GM13977 (cell line): ENCODE measurements around the gene FAM78A.

Experiments
- DNase-seq: peaks from one replicate; pipeline ENCODE4 v3.0.0; 2012; ENCODE audit warnings: low spot score
- CTCF ChIP-seq: IDR thresholded peaks from 2 replicates; pipeline ENCODE4 v1.5.1; 2012; ENCODE audit warnings: mild to moderate bottlenecking, control low read depth; ENCODE audit not compliant: insufficient read depth; ENCODE audit errors: extremely low read depth, missing control alignments
- in situ Hi-C: fragments of 300-500 bp; cut with MboI; formaldehyde crosslinking; loops from one replicate; pipeline ENCODE4 v1.12.0; 2022; ENCODE audit warnings: low sequenced_read_pairs, low pct_unique_long_range_greater_than_20kb, mixed read lengths, inconsistent platforms; ENCODE audit not compliant: unreplicated experiment

The FAM78A gene

GRCh38 chr9:131318231-131319085, 42.1 kb upstream of the FAM78A start:
- TF ChIP-seq CTCF: no peak
- no peak for DNase-seq
- in situ Hi-C loops: no loop called here

- DNase-seq: no peak
- TF ChIP-seq CTCF: no peak
- in situ Hi-C loops: no loop called here
Measured at GRCh38 chr9:131312822-131313770, 36.8 kb upstream of the FAM78A start.

DNA sequence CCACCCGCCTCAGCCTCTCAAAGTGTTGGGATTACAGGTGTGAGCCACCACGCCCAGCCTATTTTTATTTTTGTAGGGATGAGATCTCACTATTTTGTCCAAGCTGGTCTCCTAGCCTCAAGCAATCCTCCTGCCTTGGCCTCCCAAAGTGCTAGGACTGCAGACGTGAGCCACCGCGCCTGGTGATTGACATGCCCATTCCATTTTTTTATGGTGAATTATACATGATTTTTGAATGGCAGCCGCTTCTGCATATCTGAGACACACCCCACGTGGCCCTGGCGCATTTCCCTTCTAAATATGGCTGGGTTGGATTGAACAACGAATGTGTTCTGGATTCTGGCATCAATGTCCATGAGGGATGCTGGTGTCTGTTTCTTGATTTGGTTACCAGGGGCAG, 35.9 kb upstream of the FAM78A start:
- in situ Hi-C loops: no loop called here
- TF ChIP-seq CTCF: no peak
- DNase-seq: no peak

DNA sequence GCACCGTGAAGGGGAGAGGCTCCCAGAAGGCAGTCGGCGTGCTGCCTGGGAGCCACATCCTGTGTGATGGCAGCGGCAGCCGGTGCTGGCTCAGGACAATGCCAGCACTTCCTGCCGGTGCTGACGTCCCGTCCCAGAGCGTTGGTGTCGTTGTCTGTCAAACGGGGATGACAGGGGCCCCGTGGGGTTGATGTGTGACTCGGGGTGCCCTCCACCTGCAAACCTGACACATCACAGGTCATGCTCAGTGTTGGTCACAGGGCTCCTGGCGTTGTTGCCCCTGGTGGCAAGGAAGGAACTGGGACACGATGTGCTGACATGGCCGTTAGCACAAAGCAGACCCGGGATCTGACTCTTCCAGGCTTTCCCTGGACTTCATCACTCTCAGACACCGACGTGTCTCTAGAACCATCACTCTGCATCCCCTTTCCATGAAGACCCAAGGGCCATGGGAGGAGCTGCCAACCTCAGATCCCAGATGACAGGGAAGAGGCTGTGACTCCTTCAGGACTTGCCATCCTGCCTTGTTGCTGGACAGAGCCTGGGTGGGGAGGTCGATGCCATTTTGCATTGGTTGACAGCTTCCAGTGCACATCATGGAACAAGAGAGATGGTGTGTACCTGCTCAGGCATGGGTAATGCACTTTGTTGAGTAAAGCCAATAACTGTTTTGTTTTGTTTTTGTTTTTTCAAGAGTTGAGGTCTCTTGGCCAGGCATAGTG, 34.7 kb upstream of the FAM78A start:
- in situ Hi-C loops: no loop called here
- no peak for TF ChIP-seq CTCF

DNA sequence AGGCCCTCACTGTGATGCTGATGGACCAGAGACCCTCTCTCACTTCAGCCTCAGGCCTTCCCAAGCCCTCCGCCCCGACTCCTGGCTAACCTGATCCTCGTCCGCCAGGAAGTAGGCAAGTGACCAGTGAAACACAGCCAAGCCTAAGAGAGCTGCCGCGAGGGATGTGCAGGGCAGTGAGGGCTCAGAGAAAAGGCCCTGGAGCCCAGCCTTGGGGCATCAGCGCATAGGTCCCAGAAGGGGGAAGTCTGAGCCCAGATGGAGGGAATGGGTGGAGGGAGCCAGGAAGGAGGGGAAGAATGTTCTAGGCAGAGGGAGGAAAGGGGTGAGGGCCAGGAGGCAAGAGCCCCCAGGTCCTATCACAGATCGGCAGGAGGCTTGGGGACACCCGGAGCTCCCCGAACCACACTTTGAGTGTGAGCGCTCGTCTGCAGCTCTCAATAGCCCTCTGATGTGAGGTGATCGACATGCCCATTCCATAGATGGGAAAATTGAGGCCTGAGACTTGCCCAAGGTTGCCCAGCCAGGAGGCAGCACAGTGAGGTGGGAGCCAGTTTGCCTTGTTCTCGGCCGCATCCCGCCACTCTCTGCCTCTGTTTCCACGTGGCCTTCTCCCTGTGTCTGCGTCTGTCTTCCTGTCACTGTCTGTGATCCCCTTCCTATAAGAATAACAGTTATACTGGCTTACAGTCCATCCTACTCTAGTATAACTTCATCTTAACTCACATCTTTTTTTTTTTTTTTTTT, 33.4 kb upstream of the FAM78A start:
- DNase-seq: no peak
- in situ Hi-C loops: no loop called here
- TF ChIP-seq CTCF: no peak

More for the DNA sequence above, 34.7 kb upstream of the FAM78A start:
- peak; percentile 53 for DNase-seq
